Choroid plexus epithelial cell (primary cell): ENCODE measurements around the gene AHCYL1.
A peak's percentile ranks its signal among the peaks of the same experiment; 100 is the strongest.

Source experiments
- DNase-seq: peaks from one replicate; pipeline ENCODE4 v3.0.0-alpha.2; 2010; ENCODE audit warnings: low read depth
- H3K4me3 ChIP-seq: 2 replicates; pipeline ENCODE4 v1.5.1; 2011; ENCODE audit warnings: low read depth, mild to moderate bottlenecking, control low read depth, low read length, moderate library complexity
- CTCF ChIP-seq: conservative IDR thresholded peaks from 2 replicates; pipeline ENCODE4 v1.5.1; 2011; ENCODE audit warnings: low read depth, mild to moderate bottlenecking, control low read depth, inconsistent platforms, low read length, moderate library complexity

The AHCYL1 gene

GRCh38 chr1:109986054-109986444 lies 1.5 kb downstream of the AHCYL1 start:
- peak overlapping the region; percentile 82 for H3K4me3 ChIP-seq
- no peak for TF ChIP-seq CTCF
- no peak for DNase-seq

GRCh38 chr1:109988349-109988914 lies 3.9 kb downstream of the AHCYL1 start:
- no peak overlapping the region for H3K4me3 ChIP-seq
- no peak for TF ChIP-seq CTCF
- DNase-seq = no peak

DNA sequence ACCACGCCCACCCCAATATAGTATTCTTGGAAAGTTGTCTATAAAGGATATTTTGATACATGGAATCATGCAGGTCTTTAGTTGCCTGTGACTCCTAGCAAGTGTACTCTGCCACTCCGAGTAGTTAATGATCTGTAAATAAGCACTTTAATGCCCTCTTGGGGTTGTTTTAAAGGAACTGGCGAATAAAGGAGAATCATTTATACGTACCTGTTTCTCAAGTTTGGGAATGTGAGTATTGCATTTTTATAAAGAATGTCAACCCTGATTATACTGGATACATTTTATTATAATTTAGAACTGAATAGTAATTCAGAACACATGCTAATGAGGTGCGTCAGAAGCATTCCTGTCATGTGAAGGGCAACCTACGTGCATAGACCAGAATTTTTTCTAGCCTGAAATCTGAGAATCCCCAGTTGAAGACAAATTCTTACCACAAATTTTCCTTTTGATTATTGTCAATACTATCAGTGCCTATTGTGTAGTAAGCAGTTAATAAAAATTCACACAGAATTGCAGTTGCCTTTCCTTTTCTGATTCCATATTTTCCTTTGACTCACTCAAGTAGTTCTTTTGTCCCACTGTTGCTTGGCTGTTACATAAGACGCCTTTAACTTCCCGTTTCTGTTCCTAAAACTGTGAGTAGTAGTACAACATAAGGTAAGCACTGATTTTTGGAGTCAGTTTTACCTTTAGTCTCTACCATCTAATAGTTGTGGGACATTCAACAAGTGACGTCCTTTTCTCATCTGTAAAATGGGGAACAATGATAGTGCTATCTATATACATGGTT lies 5.1 kb downstream of the AHCYL1 start:
- TF ChIP-seq CTCF = no peak

GRCh38 chr1:109990302-109990653 lies 5.7 kb downstream of the AHCYL1 start:
- no peak overlapping the region for H3K4me3 ChIP-seq
- no peak for DNase-seq
- TF ChIP-seq CTCF = no peak

More for the DNA sequence above, 5.1 kb downstream of the AHCYL1 start:
- H3K4me3 ChIP-seq = no peak overlapping the region
- DNase-seq = no peak

DNA sequence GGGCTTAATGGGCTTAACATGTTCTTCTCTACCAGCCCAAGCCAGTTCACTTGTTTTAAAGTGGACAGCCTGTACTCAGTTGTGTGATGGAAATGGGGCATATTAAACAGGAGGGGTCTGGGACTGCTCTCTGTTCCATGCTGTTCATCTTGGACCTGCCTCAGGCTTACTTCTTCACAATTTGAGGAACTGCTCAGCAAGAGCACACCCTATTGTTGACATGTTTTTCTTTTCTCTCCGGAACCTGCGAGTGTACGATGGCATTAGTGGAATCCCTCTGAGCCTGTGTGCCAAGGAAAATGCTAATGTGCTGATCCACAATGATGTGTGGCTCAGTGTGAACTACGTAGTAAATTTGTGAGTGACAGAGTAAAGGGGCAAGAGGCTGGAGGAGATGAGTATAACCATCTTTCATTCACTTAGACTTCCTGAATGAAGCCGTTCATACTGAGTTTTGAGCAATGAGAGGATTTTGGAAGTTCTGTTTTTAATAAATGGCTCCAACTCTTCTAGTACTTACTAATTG lies 6.9 kb downstream of the AHCYL1 start:
- no peak for TF ChIP-seq CTCF
- DNase-seq = no peak
- no peak overlapping the region for H3K4me3 ChIP-seq

DNA sequence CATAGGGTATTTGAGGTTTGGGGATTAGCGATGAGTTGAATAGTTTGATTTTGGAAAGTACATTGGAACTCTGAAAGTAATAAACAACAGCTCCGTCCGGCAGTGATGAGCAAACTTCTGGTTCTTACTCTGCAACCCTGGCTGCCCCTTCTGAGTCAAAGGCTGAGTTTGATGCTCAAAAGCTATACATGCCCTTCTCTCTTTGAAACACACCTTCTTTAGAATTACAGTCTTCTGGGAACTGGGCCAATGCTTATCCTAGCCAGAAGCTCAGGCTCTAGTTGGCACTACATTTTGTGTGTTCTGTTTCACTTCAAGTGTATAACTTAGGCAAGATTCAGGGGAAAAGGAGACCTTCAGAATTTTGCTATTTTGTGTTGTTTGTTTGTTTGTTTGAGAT lies 9.3 kb downstream of the AHCYL1 start:
- TF ChIP-seq CTCF = no peak
- peak; percentile 39 for DNase-seq
- H3K4me3 ChIP-seq = no peak overlapping the region

DNA sequence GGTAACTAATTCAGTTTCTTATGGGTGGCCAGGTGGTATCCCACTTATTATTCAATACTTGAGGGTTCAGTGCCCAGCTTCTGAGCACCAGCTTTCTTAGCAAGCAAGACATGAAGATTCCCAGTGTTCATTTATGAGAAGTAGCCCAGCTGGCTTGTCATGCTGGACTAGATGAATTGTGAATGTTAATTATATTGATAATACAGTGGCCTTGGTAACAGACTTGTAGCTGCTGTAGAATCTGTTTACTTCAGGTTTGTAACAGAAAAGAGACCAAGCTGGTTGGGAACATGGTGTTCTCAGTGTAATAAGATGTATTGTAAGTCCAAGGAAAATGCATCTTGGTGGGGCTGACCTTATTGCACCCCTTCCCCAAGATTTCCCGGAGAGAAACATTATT lies 10.1 kb downstream of the AHCYL1 start:
- TF ChIP-seq CTCF = no peak
- no peak for DNase-seq
- no peak overlapping the region for H3K4me3 ChIP-seq
